HepG2 (cell line): Measurements from ENCODE around the gene PLBD2. TPM values are rescaled to one million over a fixed set of nuclear protein-coding genes. Genes with fewer than 3 reads are reported as not detected.

Experiments
- ATAC-seq: fragments of 200-7000 bp; cut with Tn5 transposase; 3 replicates; pipeline ENCODE4 v1.9.1; 2020; ENCODE audit warnings: mild to moderate bottlenecking, moderate library complexity
- BruUV-seq: library from RNA; stranded (reverse); fragments of 400-500 nt; replicated peaks from 2 replicates; lab custom pipeline; 2021; lab: Mats Ljungman, UMichigan
- CTCF ChIA-PET: fragments of 300-600 bp; formaldehyde crosslinking; extraction: SDS; loops from one replicate; lab custom pipeline; 2021; ENCODE audit warnings: low total read pairs, inconsistent platforms, low intra/inter-chr PET ratio; lab: Yijun Ruan, JAX
- POLR2A ChIA-PET: fragments of 350-600 bp; sonication (Branson Sonifier 250); formaldehyde crosslinking; loops from one replicate; lab custom pipeline; 2020; ENCODE audit warnings: antibody characterized with exemption, inconsistent platforms; lab: Yijun Ruan, JAX
- DNase-seq: peaks from one replicate; pipeline ENCODE4 v3.0.0-alpha.2; 2015; ENCODE audit warnings: low spot score
- FAIRE-seq: peaks from 3 replicates; lab custom pipeline; 2011; peaks lifted over from hg19 to GRCh38; lab: Jason Lieb, UNC
- H2AFZ ChIP-seq: one replicate; pipeline ENCODE4 v1.6.1; 2011; ENCODE audit warnings: low read length, inconsistent platforms
- H3K27ac ChIP-seq: fragments of 300-600 bp; 3 replicates; pipeline ENCODE4 v1.8.0; 2011; ENCODE audit warnings: mixed run types, mild to moderate bottlenecking, mixed read lengths, low read length, inconsistent platforms; ENCODE audit not compliant: insufficient read depth; ENCODE audit errors: extremely low read length
- H3K27me3 ChIP-seq, 2 experiments: fragments of 200-600 bp in 1 of 2; 2 replicates in 1 of 2; 3 replicates in 1 of 2; pipeline versions ENCODE4 v1.6.0 to v1.8.0; 2011; ENCODE audit warnings: low read length in 2 of 2, mild to moderate bottlenecking in 2 of 2, moderate library complexity in 2 of 2, inconsistent platforms in 1 of 2; ENCODE audit not compliant: insufficient read depth in 2 of 2, control insufficient read depth in 1 of 2
- H3K36me3 ChIP-seq, 2 experiments: fragments of 200-600 bp in 1 of 2; replicated peaks in 1 of 2; 2 replicates in 1 of 2; 3 replicates in 1 of 2; pipeline versions ENCODE4 v1.5.1 to v1.8.0; 2011; ENCODE audit warnings: low read length in 2 of 2, inconsistent platforms in 1 of 2; ENCODE audit not compliant: insufficient read depth in 2 of 2, control insufficient read depth in 1 of 2
- H3K4me1 ChIP-seq: 2 replicates; pipeline ENCODE4 v1.5.1; 2012; ENCODE audit warnings: low read length, inconsistent platforms; ENCODE audit not compliant: insufficient read depth
- H3K4me2 ChIP-seq: 2 replicates; pipeline ENCODE4 v1.6.0; 2011; ENCODE audit warnings: low read depth, low read length, inconsistent platforms
- H3K4me3 ChIP-seq, 3 experiments: fragments of 200-600 bp in 1 of 3; sonication (generic), shearing (Covaris generic) in 1 of 3; replicated peaks in 1 of 3; 2 replicates each; pipeline ENCODE4 v1.5.1; 2011 to 2016; ENCODE audit warnings: low read length in 3 of 3, inconsistent platforms in 2 of 3, low read depth in 2 of 3, mild to moderate bottlenecking in 2 of 3, control low read depth in 1 of 3, mixed read lengths in 1 of 3; ENCODE audit not compliant: insufficient read depth in 1 of 3
- H3K79me2 ChIP-seq: one replicate; pipeline ENCODE4 v1.6.1; 2011; ENCODE audit warnings: low read length, inconsistent platforms; ENCODE audit not compliant: insufficient read depth
- H3K9ac ChIP-seq: 2 replicates; pipeline ENCODE4 v1.6.0; 2011; ENCODE audit warnings: mild to moderate bottlenecking, low read depth, low read length, inconsistent platforms; ENCODE audit not compliant: insufficient read depth
- H3K9me3 ChIP-seq: 2 replicates; pipeline ENCODE4 v1.5.1; 2012; ENCODE audit warnings: mild to moderate bottlenecking, low read length
- H4K20me1 ChIP-seq: 2 replicates; pipeline ENCODE4 v1.6.0; 2011; ENCODE audit warnings: inconsistent platforms, mild to moderate bottlenecking, low read length, moderate library complexity; ENCODE audit not compliant: insufficient read depth
- CCDC6 ChIP-seq: sonication (generic); formaldehyde crosslinking; IDR thresholded peaks from 2 replicates; pipeline ENCODE4 v1.8.1; 2022; ENCODE audit warnings: mild to moderate bottlenecking, missing genetic modification reagents, moderate library complexity
- FOXJ3 ChIP-seq: sonication (generic); formaldehyde crosslinking; IDR thresholded peaks from 2 replicates; pipeline ENCODE4 v1.4.0; 2020; ENCODE audit warnings: missing genetic modification reagents, mild to moderate bottlenecking, borderline replicate concordance
- GATAD2A ChIP-seq: IDR thresholded peaks from 2 replicates; pipeline ENCODE4 v1.6.1; 2016
- MNT ChIP-seq: fragments of 450-650 bp; IDR thresholded peaks from 2 replicates; pipeline ENCODE4 v1.6.1; 2016
- MTA1 ChIP-seq: sonication (generic); formaldehyde crosslinking; IDR thresholded peaks from 2 replicates; pipeline ENCODE4 v1.4.0; 2020; ENCODE audit warnings: missing genetic modification reagents, mild to moderate bottlenecking, borderline replicate concordance
- NCOR1 ChIP-seq: fragments of 200-600 bp; sonication (generic); IDR thresholded peaks from 2 replicates; pipeline ENCODE4 v1.7.0; 2017; ENCODE audit warnings: antibody characterized with exemption, low read length, borderline replicate concordance
- SALL2 ChIP-seq: sonication (generic); formaldehyde crosslinking; IDR thresholded peaks from 2 replicates; pipeline ENCODE4 v1.8.1; 2023; ENCODE audit warnings: mild to moderate bottlenecking, missing genetic modification reagents, inconsistent platforms
- ZFP62 ChIP-seq: sonication (generic); formaldehyde crosslinking; IDR thresholded peaks from 2 replicates; pipeline ENCODE4 v1.4.0; 2020; ENCODE audit warnings: missing genetic modification reagents
- WGBS: methylation state at CpG from one replicate; pipeline ENCODE4 v1.1.6; 2017; ENCODE audit warnings: low lambda C conversion rate; 5-methylcytosine and 5-hydroxymethylcytosine counted together
- in situ Hi-C: cut with HindIII; loops from 2 replicates; pipeline ENCODE4 v1.10.0; 2017; ENCODE audit warnings: low pct_unique_long_range_greater_than_20kb; ENCODE audit not compliant: extremely low pct_ligation_motif_present
- intact Hi-C: fragments of 100-400 bp; cut with micrococcal nuclease; formaldehyde crosslinking; loops from one replicate; pipeline ENCODE4 v1.10.0; 2022; ENCODE audit not compliant: unreplicated experiment
- polyA plus RNA-seq, 8 experiments: library from polyadenylated mRNA; depleted of rRNA in 3 of 8; stranded (reverse) in 7 of 8; unstranded in 1 of 8; fragments of >200 nt; fragmentation: Illumina TruSeq in 4 of 8; extraction: Trizol in 4 of 8; gene quantifications; 2 replicates each; pipeline versions ENCODE4 v1.2.1 to v1.2.3, GENCODE V29; 2011 to 2016; ENCODE audit warnings: low read depth in 4 of 8, missing spikeins in 1 of 8, mixed read lengths in 1 of 8; ENCODE audit not compliant: insufficient read depth in 1 of 8
- total RNA-seq, 5 experiments: library from RNA; depleted of rRNA; stranded (reverse); fragments of >200 nt; fragmentation: Illumina TruSeq; extraction: Trizol; gene quantifications; 2 replicates each; pipeline ENCODE4 v1.2.3, GENCODE V29; 2016; ENCODE audit warnings: low read depth in 1 of 5
- TF ChIP-seq, protein P1 (sequence below), 2 experiments: fragments of 450-650 bp in 1 of 2; sonication (generic) in 1 of 2; formaldehyde crosslinking; IDR thresholded peaks; 2 replicates each; pipeline versions ENCODE4 v1.5.0 to v1.8.0; 2020 to 2022; ENCODE audit warnings: mild to moderate bottlenecking in 1 of 2, missing genetic modification reagents in 1 of 2

The PLBD2 gene
- total and polyA plus RNA-seq, 2 of the 13 experiments (the other 11 are each of a cell fraction or from before 2014, with no cell fraction given), result 6.7 to 8.5 TPM

GRCh38 chr12:113396828-113397496, 38.6 kb downstream of the PLBD2 start:
- Histone ChIP-seq H3K27me3 (peaks cover 3% of the 10 kb centered on the region in 2 experiments; a peak in 1 of 5 replicates), H2AFZ (no peak overlapping the region), H3K4me3 (no peak overlapping the region), H3K79me2 (no peaks in the 10 kb centered on the region), H3K4me2 (no peak overlapping the region), H3K36me3 (no peaks in the 10 kb centered on the region), H3K9ac (no peak overlapping the region), H3K9me3 (no peaks in the 10 kb centered on the region), H4K20me1 (no peaks in the 10 kb centered on the region; the same call in 1 of the 2 replicates), H3K4me1 (0 out of 2 replicates have a peak, but pooled peaks cover 9% of the 10 kb centered on the region), H3K27ac (no peak overlapping the region)
- in situ Hi-C loops, result no loop called here
- ChIA-PET POLR2A (no interaction called here), CTCF (no interaction called here)
- TF ChIP-seq NCOR1, result no peak
- 0% methylated on average over 1 of the region's 16 CpGs for WGBS
- DNase-seq (no peak), FAIRE-seq (no peak), ATAC-seq (no peak)
- BruUV-seq, result no TSS peak
- intact Hi-C loops, result no loop called here

DNA sequence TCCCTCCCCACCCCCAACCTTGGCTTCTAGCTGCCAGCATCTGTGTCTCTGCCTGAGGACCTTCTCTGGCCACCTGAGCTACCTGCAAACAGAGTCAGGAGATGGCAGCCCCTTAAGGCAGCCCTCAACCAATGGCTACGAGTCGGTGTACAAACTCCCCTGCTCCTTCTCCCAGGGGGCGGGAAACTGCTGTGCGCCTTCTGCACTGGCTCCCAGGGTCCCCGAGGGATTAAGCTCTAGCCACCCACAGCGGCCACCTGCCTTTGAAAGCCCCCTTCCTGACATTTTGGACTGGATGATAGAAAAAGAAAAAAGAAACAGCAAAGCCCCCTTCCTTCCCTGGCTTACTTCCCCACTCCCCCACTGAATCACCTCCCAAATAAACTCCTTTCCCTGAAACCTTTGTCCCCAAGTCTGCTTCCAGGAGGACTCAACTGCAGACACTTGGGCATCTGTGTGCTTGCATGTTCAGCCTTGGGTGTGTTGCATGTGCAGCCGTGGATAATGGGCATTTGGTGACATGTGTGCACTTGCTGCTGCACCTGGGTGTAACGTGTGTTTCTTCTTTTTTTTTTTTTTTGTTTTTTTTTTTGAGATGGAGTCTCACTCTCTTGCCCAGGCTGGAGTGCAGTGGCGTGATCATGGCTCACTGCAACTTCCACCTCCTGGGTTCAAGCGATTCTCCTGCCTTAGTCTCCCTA, 39.3 kb downstream of the PLBD2 start:
- intact Hi-C loops (no loop called here), in situ Hi-C loops (no loop called here)
- no peak for FAIRE-seq
- 8% methylated on average over 8 of the region's 10 CpGs for WGBS
- no peaks in the 10 kb centered on the region for H3K36me3 ChIP-seq
- no peak overlapping the region for H3K9ac ChIP-seq
- H3K27me3 ChIP-seq, result peaks cover 3% of the 10 kb centered on the region in 2 experiments; a peak in 2 of 5 replicates
- POLR2A ChIA-PET, result no interaction called here
- no peaks in the 10 kb centered on the region for H3K79me2 ChIP-seq
- CTCF ChIA-PET, result no interaction called here
- H4K20me1 ChIP-seq, result no peaks in the 10 kb centered on the region; the same call in 1 of the 2 replicates
- no peak overlapping the region for H2AFZ ChIP-seq
- no peak overlapping the region for H3K27ac ChIP-seq
- no peak overlapping the region for H3K4me2 ChIP-seq
- no peaks in the 10 kb centered on the region for H3K9me3 ChIP-seq
- 0 out of 2 replicates have a peak, but pooled peaks cover 7% of the 10 kb centered on the region for H3K4me1 ChIP-seq
- no peak for DNase-seq
- BruUV-seq, result no TSS peak
- ATAC-seq, result no peak
- no peak overlapping the region for H3K4me3 ChIP-seq
- no peak for TF ChIP-seq GATAD2A
- TF ChIP-seq MTA1, result no peak
- no peak for TF ChIP-seq CCDC6
- TF ChIP-seq SALL2 (CRISPR knock-in tag), result no peak
- peak; percentile 52; the same call in 1 of the 2 replicates for TF ChIP-seq MNT
- TF ChIP-seq, protein P1, sequence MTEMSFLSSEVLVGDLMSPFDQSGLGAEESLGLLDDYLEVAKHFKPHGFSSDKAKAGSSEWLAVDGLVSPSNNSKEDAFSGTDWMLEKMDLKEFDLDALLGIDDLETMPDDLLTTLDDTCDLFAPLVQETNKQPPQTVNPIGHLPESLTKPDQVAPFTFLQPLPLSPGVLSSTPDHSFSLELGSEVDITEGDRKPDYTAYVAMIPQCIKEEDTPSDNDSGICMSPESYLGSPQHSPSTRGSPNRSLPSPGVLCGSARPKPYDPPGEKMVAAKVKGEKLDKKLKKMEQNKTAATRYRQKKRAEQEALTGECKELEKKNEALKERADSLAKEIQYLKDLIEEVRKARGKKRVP (CRISPR knock-in tag; IDR thresholded peaks at IDR 0.05), result no peak
- TF ChIP-seq ZFP62, result no peak
- TF ChIP-seq FOXJ3 (CRISPR knock-in tag), result no peak
